KMS-11 (cell line): Measurements from ENCODE around the gene SMIM38.

Source experiments
- H2AFZ ChIP-seq: fragments of 200-600 bp; sonication (generic); 2 replicates; pipeline ENCODE4 v1.6.1; 2016; ENCODE audit warnings: antibody characterized with exemption, mixed run types, low read depth
- H3K27ac ChIP-seq: fragments of 200-600 bp; sonication (generic); 2 replicates; pipeline ENCODE4 v1.6.1; 2016; ENCODE audit warnings: mild to moderate bottlenecking, mixed run types
- H3K27me3 ChIP-seq: fragments of 200-600 bp; sonication (generic); 2 replicates; pipeline ENCODE4 v1.6.1; 2017; ENCODE audit warnings: mild to moderate bottlenecking, low read depth, mixed run types, moderate library complexity; ENCODE audit not compliant: insufficient read depth
- H3K36me3 ChIP-seq: fragments of 200-600 bp; sonication (generic); 2 replicates; pipeline ENCODE4 v1.6.1; 2017; ENCODE audit warnings: mild to moderate bottlenecking, mixed run types; ENCODE audit not compliant: insufficient read depth
- H3K4me1 ChIP-seq: fragments of 200-600 bp; sonication (generic); 2 replicates; pipeline ENCODE4 v1.6.1; 2016; ENCODE audit warnings: mild to moderate bottlenecking, low read depth, mixed run types; ENCODE audit not compliant: poor library complexity, severe bottlenecking
- H3K4me2 ChIP-seq: fragments of 200-600 bp; sonication (generic); 2 replicates; pipeline ENCODE4 v1.7.0; 2016; ENCODE audit warnings: mild to moderate bottlenecking, mixed run types
- H3K4me3 ChIP-seq: fragments of 200-600 bp; sonication (generic); IDR thresholded peaks from 2 replicates; pipeline ENCODE4 v1.6.1; 2017; ENCODE audit warnings: low read depth, low read length, mixed read lengths; ENCODE audit not compliant: insufficient read depth
- H3K79me2 ChIP-seq: fragments of 200-600 bp; sonication (generic); 2 replicates; pipeline ENCODE4 v1.6.1; 2016; ENCODE audit warnings: low read depth, mixed run types; ENCODE audit not compliant: insufficient read depth
- H3K9ac ChIP-seq: fragments of 200-600 bp; sonication (generic); 2 replicates; pipeline ENCODE4 v1.6.1; 2016; ENCODE audit warnings: mild to moderate bottlenecking, mixed run types
- H4K20me1 ChIP-seq: fragments of 200-600 bp; sonication (generic); 2 replicates; pipeline ENCODE4 v1.6.1; 2016; ENCODE audit warnings: mild to moderate bottlenecking, mixed run types; ENCODE audit not compliant: insufficient read depth
- TF ChIP-seq, protein P1 (sequence below): fragments of 200-600 bp; sonication (generic); conservative IDR thresholded peaks from 2 replicates; pipeline ENCODE4 v1.6.1; 2017; ENCODE audit warnings: low read depth, mild to moderate bottlenecking, antibody characterized with exemption, low read length, moderate library complexity, mixed read lengths

SMIM38 gene

GRCh38 chr11:69178819-69179482, 23.2 kb downstream of the SMIM38 start:
- TF ChIP-seq, protein P1, sequence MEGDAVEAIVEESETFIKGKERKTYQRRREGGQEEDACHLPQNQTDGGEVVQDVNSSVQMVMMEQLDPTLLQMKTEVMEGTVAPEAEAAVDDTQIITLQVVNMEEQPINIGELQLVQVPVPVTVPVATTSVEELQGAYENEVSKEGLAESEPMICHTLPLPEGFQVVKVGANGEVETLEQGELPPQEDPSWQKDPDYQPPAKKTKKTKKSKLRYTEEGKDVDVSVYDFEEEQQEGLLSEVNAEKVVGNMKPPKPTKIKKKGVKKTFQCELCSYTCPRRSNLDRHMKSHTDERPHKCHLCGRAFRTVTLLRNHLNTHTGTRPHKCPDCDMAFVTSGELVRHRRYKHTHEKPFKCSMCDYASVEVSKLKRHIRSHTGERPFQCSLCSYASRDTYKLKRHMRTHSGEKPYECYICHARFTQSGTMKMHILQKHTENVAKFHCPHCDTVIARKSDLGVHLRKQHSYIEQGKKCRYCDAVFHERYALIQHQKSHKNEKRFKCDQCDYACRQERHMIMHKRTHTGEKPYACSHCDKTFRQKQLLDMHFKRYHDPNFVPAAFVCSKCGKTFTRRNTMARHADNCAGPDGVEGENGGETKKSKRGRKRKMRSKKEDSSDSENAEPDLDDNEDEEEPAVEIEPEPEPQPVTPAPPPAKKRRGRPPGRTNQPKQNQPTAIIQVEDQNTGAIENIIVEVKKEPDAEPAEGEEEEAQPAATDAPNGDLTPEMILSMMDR: no peak
- Histone ChIP-seq H3K27me3 (peaks cover 9% of the 10 kb centered on the region; the same call in 1 of the 2 replicates), H3K4me1 (no peaks in the 10 kb centered on the region), H4K20me1 (no peaks in the 10 kb centered on the region), H3K36me3 (no peaks in the 10 kb centered on the region), H3K79me2 (no peaks in the 10 kb centered on the region), H3K27ac (no peak overlapping the region), H2AFZ (no peak overlapping the region), H3K4me3 (no peak overlapping the region), H3K4me2 (no peak overlapping the region), H3K9ac (no peak overlapping the region)

DNA sequence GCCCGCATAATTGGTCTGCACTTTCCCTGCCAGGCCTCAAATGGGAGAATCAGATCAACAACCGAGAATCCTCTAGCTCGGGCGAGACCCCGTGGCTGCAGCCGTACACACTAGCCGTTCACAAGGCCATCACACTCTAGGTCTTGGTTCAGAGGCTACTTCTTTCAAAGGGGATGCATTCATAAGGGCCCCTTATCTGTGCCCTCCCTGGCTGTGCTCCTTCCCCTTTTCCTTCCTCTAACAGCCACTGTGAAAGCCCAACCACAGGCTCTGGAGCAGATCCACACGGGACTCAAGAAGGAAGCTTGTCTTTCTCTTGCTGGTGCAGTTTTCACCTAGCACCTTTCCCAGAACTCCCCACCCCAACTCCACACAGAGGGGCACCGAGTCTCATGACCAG, 24.5 kb downstream of the SMIM38 start:
- peaks cover 13% of the 10 kb centered on the region; the same call in 1 of the 2 replicates for H3K27me3 ChIP-seq
- no peaks in the 10 kb centered on the region for H3K36me3 ChIP-seq
- H3K9ac ChIP-seq: no peak overlapping the region
- H3K79me2 ChIP-seq: no peaks in the 10 kb centered on the region
- H3K4me3 ChIP-seq: no peak overlapping the region
- H3K27ac ChIP-seq: no peak overlapping the region
- no peaks in the 10 kb centered on the region for H3K4me1 ChIP-seq
- TF ChIP-seq, protein P1: no peak
- no peak overlapping the region for H3K4me2 ChIP-seq
- no peaks in the 10 kb centered on the region for H4K20me1 ChIP-seq
- H2AFZ ChIP-seq: no peak overlapping the region

GRCh38 chr11:69180726-69181125, 25.0 kb downstream of the SMIM38 start:
- H3K4me3 ChIP-seq: no peak overlapping the region
- H3K79me2 ChIP-seq: no peaks in the 10 kb centered on the region
- no peak overlapping the region for H3K27ac ChIP-seq
- H3K4me2 ChIP-seq: no peak overlapping the region
- no peaks in the 10 kb centered on the region for H4K20me1 ChIP-seq
- H3K27me3 ChIP-seq: peaks cover 14% of the 10 kb centered on the region; the same call in 1 of the 2 replicates
- H3K4me1 ChIP-seq: no peaks in the 10 kb centered on the region
- H3K36me3 ChIP-seq: no peaks in the 10 kb centered on the region
- no peak overlapping the region for H3K9ac ChIP-seq
- TF ChIP-seq, protein P1: no peak
- H2AFZ ChIP-seq: no peak overlapping the region

DNA sequence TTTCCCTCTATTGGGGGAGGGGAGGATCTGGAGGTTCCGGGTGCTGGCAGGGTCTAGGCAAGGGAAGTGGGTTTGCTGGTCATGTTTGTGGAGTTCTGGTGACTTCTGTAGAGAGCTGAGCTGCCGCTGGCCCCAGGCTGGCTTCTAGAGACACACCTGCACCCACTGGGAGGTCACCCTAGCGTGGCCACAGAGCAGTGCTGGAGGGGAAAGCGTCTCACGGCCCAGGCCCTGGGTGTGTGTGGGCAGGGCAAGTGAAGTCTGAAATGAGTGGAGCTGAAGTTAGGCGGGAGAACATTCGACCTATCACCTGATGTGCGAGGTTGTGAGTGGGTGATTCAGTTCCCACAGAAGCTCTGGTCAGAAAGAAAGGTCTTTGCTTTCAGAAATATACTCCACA, 27.9 kb downstream of the SMIM38 start:
- no peak overlapping the region for H3K27ac ChIP-seq
- no peak overlapping the region for H3K9ac ChIP-seq
- no peaks in the 10 kb centered on the region for H3K4me1 ChIP-seq
- no peaks in the 10 kb centered on the region for H4K20me1 ChIP-seq
- peaks cover 9% of the 10 kb centered on the region; the same call in 1 of the 2 replicates for H3K27me3 ChIP-seq
- no peak overlapping the region for H2AFZ ChIP-seq
- H3K4me2 ChIP-seq: no peak overlapping the region
- no peaks in the 10 kb centered on the region for H3K36me3 ChIP-seq
- no peaks in the 10 kb centered on the region for H3K79me2 ChIP-seq
- TF ChIP-seq, protein P1: no peak
- no peak overlapping the region for H3K4me3 ChIP-seq
